OCI-LY7 (cell line): ENCODE measurements around the gene HIVEP3. TPM values are rescaled to one million over a fixed set of nuclear protein-coding genes. Genes with fewer than 3 reads are reported as not detected.
"Not testable (repeated sequence)": the region's sequence is repeated elsewhere in the genome, so short reads cannot be mapped to it uniquely, and the experiment has no call there.

Experiments
- BruUV-seq: library from RNA; stranded (reverse); fragments of 400-500 nt; replicated peaks from 2 replicates; lab custom pipeline; 2021; lab: Mats Ljungman, UMichigan
- CTCF ChIA-PET: fragments of 300-600 bp; sonication (Branson Sonifier 250); formaldehyde crosslinking; loops from one replicate; lab custom pipeline; 2022; ENCODE audit warnings: antibody characterized with exemption; ENCODE audit not compliant: unreplicated experiment; lab: Charles Lee
- POLR2A ChIA-PET: fragments of 300-600 bp; sonication (Branson Sonifier 250); formaldehyde crosslinking; loops from one replicate; lab custom pipeline; 2022; ENCODE audit warnings: antibody characterized with exemption; lab: Charles Lee
- DNase-seq: peaks from one replicate; pipeline ENCODE4 v3.0.0-alpha.2; 2015; ENCODE audit warnings: low spot score
- H2AFZ ChIP-seq: fragments of 200-600 bp; sonication (generic), shearing (Covaris generic); 2 replicates; pipeline ENCODE4 v1.6.1; 2014; ENCODE audit warnings: mild to moderate bottlenecking, antibody characterized with exemption, low read length, moderate library complexity
- H3K27ac ChIP-seq: fragments of 200-600 bp; sonication (generic); 2 replicates; pipeline ENCODE4 v1.5.1; 2014; ENCODE audit warnings: mixed run types, low read depth, mild to moderate bottlenecking, moderate library complexity, low read length, inconsistent platforms; ENCODE audit not compliant: poor library complexity, severe bottlenecking
- H3K36me3 ChIP-seq: fragments of 200-600 bp; sonication (generic); 2 replicates; pipeline ENCODE4 v1.6.1; 2014; ENCODE audit warnings: mild to moderate bottlenecking, antibody characterized with exemption, low read length, moderate library complexity, mixed read lengths; ENCODE audit not compliant: insufficient read depth
- H3K4me1 ChIP-seq: fragments of 200-600 bp; sonication (generic); 2 replicates; pipeline ENCODE4 v1.5.1; 2014; ENCODE audit warnings: mild to moderate bottlenecking, low read length; ENCODE audit not compliant: insufficient read depth, poor library complexity, severe bottlenecking
- H3K4me2 ChIP-seq: fragments of 200-600 bp; sonication (generic); 2 replicates; pipeline ENCODE4 v1.6.1; 2014; ENCODE audit warnings: mild to moderate bottlenecking, low read length
- H3K4me3 ChIP-seq: fragments of 200-600 bp; sonication (generic); 2 replicates; pipeline ENCODE4 v1.5.1; 2014; ENCODE audit warnings: mild to moderate bottlenecking, low read depth, low read length; ENCODE audit not compliant: poor library complexity, severe bottlenecking
- H3K79me2 ChIP-seq: fragments of 200-600 bp; sonication (generic); 2 replicates; pipeline ENCODE4 v1.6.1; 2016; ENCODE audit warnings: low read depth, mild to moderate bottlenecking, low read length, moderate library complexity, mixed read lengths; ENCODE audit not compliant: insufficient read depth
- H3K9me2 ChIP-seq: fragments of 200-600 bp; sonication (generic); 2 replicates; pipeline ENCODE4 v1.6.1; 2016; ENCODE audit warnings: mild to moderate bottlenecking, low read length, mixed read lengths; ENCODE audit not compliant: insufficient read depth
- H3K9me3 ChIP-seq: fragments of 200-600 bp; sonication (generic); 2 replicates; pipeline ENCODE4 v1.6.1; 2014; ENCODE audit warnings: mild to moderate bottlenecking, mixed run types, low read length, mixed read lengths
- H4K20me1 ChIP-seq: fragments of 200-600 bp; sonication (generic); 2 replicates; pipeline ENCODE4 v1.6.1; 2014; ENCODE audit warnings: mild to moderate bottlenecking, antibody characterized with exemption, low read length, moderate library complexity, mixed read lengths; ENCODE audit not compliant: insufficient read depth
- CTCF ChIP-seq: fragments of 200-600 bp; sonication (generic); conservative IDR thresholded peaks from 2 replicates; pipeline ENCODE4 v1.5.1; 2014; ENCODE audit warnings: mild to moderate bottlenecking, antibody characterized with exemption, low read length, moderate library complexity, mixed read lengths
- EZH2phosphoT487 ChIP-seq: fragments of 200-600 bp; sonication (generic); IDR thresholded peaks from 2 replicates; pipeline ENCODE4 v1.6.1; 2018; ENCODE audit warnings: low read depth, borderline replicate concordance, mild to moderate bottlenecking, mixed run types, antibody characterized with exemption, low read length, moderate library complexity, mixed read lengths
- intact Hi-C: fragments of 100-400 bp; cut with micrococcal nuclease; formaldehyde crosslinking; loops from one replicate; pipeline ENCODE4 v1.10.0; 2022; ENCODE audit not compliant: unreplicated experiment
- total RNA-seq, 2 experiments: library from RNA; depleted of rRNA in 1 of 2; stranded (reverse); fragments of >200 nt in 1 of 2; shearing (Covaris generic) in 1 of 2; gene quantifications; 2 replicates each; pipeline ENCODE4 v1.2.3, GENCODE V29; 2014 to 2022

The HIVEP3 gene
- total RNA-seq, 2 experiments from 2014 or later = 0.53 to 0.60 TPM

DNA sequence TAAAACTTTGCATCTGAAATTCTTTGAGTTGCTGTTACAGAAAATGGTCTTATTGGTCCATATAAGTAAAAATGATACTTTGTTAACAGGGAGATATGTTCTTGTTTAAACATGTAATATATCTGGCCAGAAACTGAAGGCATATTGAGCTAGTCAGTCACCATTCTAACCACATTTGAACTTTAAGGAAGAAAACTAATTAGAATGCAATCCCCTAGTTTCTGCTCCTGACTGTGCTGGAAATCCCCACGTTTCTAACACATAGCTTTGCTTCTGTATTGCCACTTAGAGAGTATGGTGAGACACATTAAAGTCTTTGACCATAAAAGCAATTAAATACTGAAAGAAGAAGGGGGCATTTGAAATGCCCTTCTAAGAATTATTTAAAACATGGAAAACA, 32.1 kb upstream of the HIVEP3 start:
- POLR2A ChIA-PET = no interaction called here
- BruUV-seq = no TSS peak
- TF ChIP-seq CTCF = no peak
- no peak for TF ChIP-seq EZH2phosphoT487

GRCh38 chr1:41945946-41946345, 27.2 kb upstream of the HIVEP3 start:
- H3K9me2 ChIP-seq, H3K4me3 ChIP-seq, intact Hi-C loops, BruUV-seq, POLR2A ChIA-PET, H3K79me2 ChIP-seq, H3K4me1 ChIP-seq, H2AFZ ChIP-seq, H4K20me1 ChIP-seq, CTCF ChIA-PET, H3K9me3 ChIP-seq, H3K36me3 ChIP-seq, H3K4me2 ChIP-seq, DNase-seq, H3K27ac ChIP-seq: not testable (repeated sequence)

More for the DNA sequence above, 32.1 kb upstream of the HIVEP3 start:
- Histone ChIP-seq H3K9me2 (no peaks in the 10 kb centered on the region), H3K9me3 (no peaks in the 10 kb centered on the region), H2AFZ (no peak overlapping the region), H3K79me2 (no peaks in the 10 kb centered on the region), H3K36me3 (no peaks in the 10 kb centered on the region), H3K4me2 (no peak overlapping the region), H4K20me1 (no peaks in the 10 kb centered on the region), H3K27ac (no peak overlapping the region), H3K4me1 (no peaks in the 10 kb centered on the region), H3K4me3 (no peak overlapping the region)
- CTCF ChIA-PET = no interaction called here
- intact Hi-C loops = no loop called here
- DNase-seq = no peak

DNA sequence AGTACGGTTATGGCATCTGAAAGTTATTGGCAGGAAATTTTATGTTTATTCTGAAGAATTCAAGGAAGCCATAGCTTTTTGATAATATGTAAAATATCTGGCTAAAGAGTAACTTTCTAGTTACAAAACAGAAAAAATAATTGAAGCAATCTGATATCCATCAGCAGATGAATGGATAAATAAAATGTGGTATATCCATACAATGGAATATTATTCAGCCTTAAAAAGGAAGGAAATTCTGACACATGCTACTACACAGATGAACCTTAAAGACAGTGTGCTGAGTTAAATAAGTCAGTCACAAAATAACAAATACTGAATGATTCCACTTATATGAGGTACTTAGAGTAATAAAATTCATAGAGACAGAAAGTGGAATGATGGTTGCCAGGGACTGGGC, 25.0 kb upstream of the HIVEP3 start:
- Histone ChIP-seq H3K9me2 (no peaks in the 10 kb centered on the region), H4K20me1 (no peaks in the 10 kb centered on the region), H2AFZ (no peak overlapping the region), H3K36me3 (no peaks in the 10 kb centered on the region), H3K4me2 (no peak overlapping the region), H3K79me2 (no peaks in the 10 kb centered on the region), H3K27ac (no peak overlapping the region), H3K4me3 (no peak overlapping the region), H3K4me1 (no peaks in the 10 kb centered on the region), H3K9me3 (peaks cover 8% of the 10 kb centered on the region)
- ChIA-PET POLR2A (no interaction called here), CTCF (no interaction called here)
- intact Hi-C loops = no loop called here
- DNase-seq = no peak
- BruUV-seq = no TSS peak
- TF ChIP-seq EZH2phosphoT487 = no peak
- TF ChIP-seq CTCF = no peak
